Measurements from ENCODE around the gene OPHN1. TPM values are rescaled to one million over a fixed set of nuclear protein-coding genes. Genes with fewer than 3 reads are reported as not detected.

The OPHN1 gene
- total RNA-seq, 1 donor from 2014 or later: 9.8 TPM

DNA sequence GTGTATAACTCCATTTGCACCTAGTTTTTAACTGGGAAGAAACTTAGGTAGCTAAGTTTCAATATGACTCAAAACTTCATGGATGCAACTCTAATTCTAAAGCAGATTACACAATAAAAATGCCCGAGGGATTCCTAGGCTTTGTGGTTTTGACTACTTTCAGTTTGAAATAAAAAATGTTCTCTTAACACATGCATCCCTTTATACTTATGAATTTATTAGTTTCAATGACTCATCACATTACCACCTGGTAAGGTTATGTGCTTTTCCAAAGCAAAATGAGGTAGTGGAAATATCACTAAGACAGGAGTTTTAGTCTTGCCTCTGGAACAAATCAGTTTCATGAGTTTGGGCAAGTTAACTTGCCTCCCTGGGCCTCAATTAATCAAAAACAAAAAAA is 125.5 kb downstream of the OPHN1 start:
- H3K27ac ChIP-seq: no peak overlapping the region
- TF ChIP-seq, protein P1, sequence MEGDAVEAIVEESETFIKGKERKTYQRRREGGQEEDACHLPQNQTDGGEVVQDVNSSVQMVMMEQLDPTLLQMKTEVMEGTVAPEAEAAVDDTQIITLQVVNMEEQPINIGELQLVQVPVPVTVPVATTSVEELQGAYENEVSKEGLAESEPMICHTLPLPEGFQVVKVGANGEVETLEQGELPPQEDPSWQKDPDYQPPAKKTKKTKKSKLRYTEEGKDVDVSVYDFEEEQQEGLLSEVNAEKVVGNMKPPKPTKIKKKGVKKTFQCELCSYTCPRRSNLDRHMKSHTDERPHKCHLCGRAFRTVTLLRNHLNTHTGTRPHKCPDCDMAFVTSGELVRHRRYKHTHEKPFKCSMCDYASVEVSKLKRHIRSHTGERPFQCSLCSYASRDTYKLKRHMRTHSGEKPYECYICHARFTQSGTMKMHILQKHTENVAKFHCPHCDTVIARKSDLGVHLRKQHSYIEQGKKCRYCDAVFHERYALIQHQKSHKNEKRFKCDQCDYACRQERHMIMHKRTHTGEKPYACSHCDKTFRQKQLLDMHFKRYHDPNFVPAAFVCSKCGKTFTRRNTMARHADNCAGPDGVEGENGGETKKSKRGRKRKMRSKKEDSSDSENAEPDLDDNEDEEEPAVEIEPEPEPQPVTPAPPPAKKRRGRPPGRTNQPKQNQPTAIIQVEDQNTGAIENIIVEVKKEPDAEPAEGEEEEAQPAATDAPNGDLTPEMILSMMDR (IDR thresholded peaks at IDR 0.05): no peak
- no peaks in the 10 kb centered on the region for H3K36me3 ChIP-seq
- H3K9me3 ChIP-seq: no peaks in the 10 kb centered on the region
- H3K4me1 ChIP-seq: no peaks in the 10 kb centered on the region
- no peak for ATAC-seq
- no peaks in the 10 kb centered on the region for H3K27me3 ChIP-seq
- DNase-seq: no peak
- H3K4me3 ChIP-seq: no peak overlapping the region
- intact Hi-C loops (cut with DNase I): no loop called here

DNA sequence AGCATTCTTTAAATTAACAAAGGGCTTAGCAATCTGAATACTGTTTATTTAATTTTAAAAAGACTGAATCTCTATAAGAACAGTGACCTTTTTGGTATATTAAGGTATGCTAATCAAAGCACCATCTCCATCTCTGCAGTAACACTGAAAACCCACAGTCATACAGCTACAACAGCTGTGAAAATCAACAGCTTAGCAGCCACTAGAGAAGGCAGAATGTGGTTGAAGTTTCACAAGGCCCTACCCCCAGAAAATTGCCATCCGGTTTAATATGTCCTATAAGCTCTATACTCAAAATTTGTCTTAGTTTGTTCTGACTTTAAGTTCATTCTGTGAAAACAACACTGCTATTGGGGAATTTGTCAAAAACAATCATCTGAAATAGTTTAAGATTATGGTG is 128.7 kb downstream of the OPHN1 start:
- H3K4me1 ChIP-seq: no peaks in the 10 kb centered on the region
- no peak overlapping the region for H3K27ac ChIP-seq
- H3K9me3 ChIP-seq: no peaks in the 10 kb centered on the region
- no peaks in the 10 kb centered on the region for H3K27me3 ChIP-seq
- TF ChIP-seq, protein P1 (IDR thresholded peaks at IDR 0.05): no peak
- H3K4me3 ChIP-seq: no peak overlapping the region
- ATAC-seq (no peak), DNase-seq (no peak)
- intact Hi-C loops (cut with DNase I): no loop called here
- no peaks in the 10 kb centered on the region for H3K36me3 ChIP-seq

DNA sequence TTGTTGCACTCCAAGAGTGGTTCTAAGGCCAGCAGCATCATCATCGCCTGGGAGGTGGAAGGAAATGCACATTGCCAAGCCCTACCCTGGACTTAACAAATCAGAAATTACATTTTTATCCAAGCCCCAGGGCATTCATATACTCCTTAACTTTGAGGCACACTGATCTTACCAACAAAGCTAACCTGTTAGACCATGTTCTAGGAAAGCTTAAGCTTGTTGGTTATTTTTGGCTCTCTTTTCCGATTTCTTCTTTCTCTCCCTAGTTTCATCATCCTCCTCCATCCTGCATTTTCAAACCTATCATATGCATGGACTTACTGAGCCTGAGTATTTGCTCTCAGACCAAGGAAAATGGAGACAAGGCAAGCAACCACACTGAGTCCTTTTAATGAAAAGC is 133.4 kb downstream of the OPHN1 start:
- H3K9me3 ChIP-seq: no peaks in the 10 kb centered on the region
- TF ChIP-seq, protein P1 (IDR thresholded peaks at IDR 0.05): no peak

DNA sequence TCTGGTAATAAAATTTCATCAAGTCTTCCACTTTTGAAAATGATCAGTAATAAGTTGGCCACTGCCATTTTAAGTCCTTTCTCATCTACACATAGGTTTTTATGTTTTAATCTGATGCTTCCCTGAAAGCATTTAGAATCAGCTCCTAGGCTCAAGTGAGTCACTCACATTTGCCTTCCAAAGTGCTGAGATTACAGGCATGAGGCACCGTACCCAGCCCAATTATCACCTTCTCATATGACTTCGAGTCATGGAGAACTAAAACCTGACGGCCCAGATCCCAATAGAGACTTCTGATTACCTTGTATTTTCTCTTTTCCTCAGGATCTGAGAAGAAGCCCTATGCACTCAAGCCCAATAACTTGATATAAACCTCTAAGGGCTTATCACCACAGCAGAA is 140.8 kb downstream of the OPHN1 start:
- Histone ChIP-seq H3K4me1 (no peaks in the 10 kb centered on the region), H3K4me3 (no peak overlapping the region), H3K27ac (no peak overlapping the region), H3K27me3 (no peaks in the 10 kb centered on the region), H3K9me3 (no peaks in the 10 kb centered on the region), H3K36me3 (no peaks in the 10 kb centered on the region)
- no peak for ATAC-seq
- no peak for DNase-seq
- intact Hi-C loops (cut with DNase I): no loop called here
- TF ChIP-seq, protein P1 (IDR thresholded peaks at IDR 0.05): no peak

More for the DNA sequence above, 133.4 kb downstream of the OPHN1 start:
- Histone ChIP-seq H3K36me3 (no peaks in the 10 kb centered on the region), H3K4me1 (no peaks in the 10 kb centered on the region), H3K27me3 (no peaks in the 10 kb centered on the region), H3K4me3 (no peak overlapping the region), H3K27ac (no peak overlapping the region)
- ATAC-seq: no peak
- intact Hi-C loops (cut with DNase I): no loop called here
- DNase-seq: no peak

DNA sequence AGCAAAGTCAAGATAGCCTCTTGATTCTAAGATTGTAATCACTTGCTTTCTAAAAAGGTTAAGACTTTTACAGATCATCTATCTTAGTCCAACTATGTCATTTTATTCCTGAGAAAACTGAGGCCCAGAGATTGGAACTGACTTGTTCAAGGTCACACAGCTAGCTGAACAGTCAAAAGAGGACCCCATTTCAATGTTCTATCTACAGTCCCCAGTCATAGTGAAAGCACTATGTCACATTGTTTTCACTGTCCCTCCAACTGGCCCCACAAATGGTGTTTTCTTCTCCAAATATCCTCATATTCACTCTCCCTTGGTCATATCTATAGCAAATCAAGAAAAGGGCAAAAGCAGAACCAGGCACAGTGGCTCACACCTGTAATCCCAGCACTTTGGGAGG is 145.2 kb downstream of the OPHN1 start:
- no peak for ATAC-seq
- no peak for DNase-seq
- Histone ChIP-seq H3K9me3 (no peaks in the 10 kb centered on the region), H3K4me1 (no peaks in the 10 kb centered on the region), H3K4me3 (no peak overlapping the region), H3K27me3 (no peaks in the 10 kb centered on the region), H3K27ac (no peak overlapping the region), H3K36me3 (no peaks in the 10 kb centered on the region)
- intact Hi-C loops (cut with DNase I): no loop called here
- TF ChIP-seq, protein P1 (IDR thresholded peaks at IDR 0.05): no peak

DNA sequence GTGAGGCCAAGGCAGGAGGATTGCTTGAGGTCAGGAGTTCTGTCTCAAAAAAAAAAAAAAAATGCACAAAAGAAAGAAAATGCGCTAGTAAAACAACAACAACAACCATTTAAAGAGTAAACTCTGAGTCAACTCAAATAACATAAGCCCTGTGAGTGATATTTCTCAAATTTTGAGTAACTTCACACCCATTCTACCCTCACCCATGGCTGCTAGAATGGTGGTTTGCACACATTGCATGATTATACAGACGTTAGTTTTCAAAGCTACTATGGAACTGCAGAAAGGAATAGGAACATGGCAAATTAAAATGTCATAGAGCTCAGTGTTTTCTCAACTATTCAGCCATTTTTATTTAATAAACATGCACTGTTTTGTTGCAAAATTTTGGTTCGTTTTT is 145.9 kb downstream of the OPHN1 start:
- ATAC-seq (no peak), DNase-seq (no peak)
- no peak overlapping the region for H3K27ac ChIP-seq
- H3K27me3 ChIP-seq: no peaks in the 10 kb centered on the region
- H3K36me3 ChIP-seq: no peaks in the 10 kb centered on the region
- H3K9me3 ChIP-seq: no peaks in the 10 kb centered on the region
- intact Hi-C loops (cut with DNase I): no loop called here
- no peak overlapping the region for H3K4me3 ChIP-seq
- no peaks in the 10 kb centered on the region for H3K4me1 ChIP-seq
- TF ChIP-seq, protein P1 (IDR thresholded peaks at IDR 0.05): no peak
